Embryonic facial prominence (tissue), 1 donor: Measurements from ENCODE around the gene ATRAID.
"Not testable (repeated sequence)": the region's sequence is repeated elsewhere in the genome, so short reads cannot be mapped to it uniquely, and the experiment has no call there.

ENCODE experiments used
- DNase-seq: peaks from one replicate; pipeline ENCODE4 v3.0.0-alpha.2; 2016; ENCODE audit errors: extremely low spot score

ATRAID gene

GRCh38 chr2:27211943-27212625, at the start of gene ATRAID, which contains the start of gene SLC5A6:
ATRAID (plus strand) TSS chr2:27212041; CDS start chr2:27212369, 328 bp downstream.
SLC5A6 (minus strand) TSS chr2:27212268; CDS start chr2:27207650, 4,618 bp downstream.
- DNase-seq = peak; percentile 81

- DNase-seq = no peak
Measured at GRCh38 chr2:27162151-27163121, 49.4 kb upstream of the ATRAID start.

- no peak for DNase-seq
Measured at GRCh38 chr2:27164960-27165763, 46.7 kb upstream of the ATRAID start.

GRCh38 chr2:27170581-27171337, 41.1 kb upstream of the ATRAID start:
- DNase-seq = no peak

GRCh38 chr2:27171351-27171848, 40.4 kb upstream of the ATRAID start:
- DNase-seq = no peak

- DNase-seq = no peak
Measured at GRCh38 chr2:27174638-27175037, 37.2 kb upstream of the ATRAID start.

- no peak for DNase-seq
Measured at GRCh38 chr2:27175330-27175729, 36.5 kb upstream of the ATRAID start.

- not testable (repeated sequence) for DNase-seq
Measured at GRCh38 chr2:27175781-27176180, 36.1 kb upstream of the ATRAID start.

- DNase-seq = no peak
Measured at GRCh38 chr2:27177441-27178351, 34.1 kb upstream of the ATRAID start.

GRCh38 chr2:27178469-27178868, 33.4 kb upstream of the ATRAID start:
- DNase-seq = no peak

- DNase-seq = no peak
Measured at GRCh38 chr2:27179344-27180000, 32.4 kb upstream of the ATRAID start.

GRCh38 chr2:27182346-27182745, 29.5 kb upstream of the ATRAID start:
- DNase-seq = no peak

GRCh38 chr2:27184115-27184514, 27.7 kb upstream of the ATRAID start:
- no peak for DNase-seq

- DNase-seq = no peak
Measured at GRCh38 chr2:27185331-27186026, 26.4 kb upstream of the ATRAID start.

GRCh38 chr2:27186613-27187345, 25.1 kb upstream of the ATRAID start:
- no peak for DNase-seq

GRCh38 chr2:27189989-27190388, 21.9 kb upstream of the ATRAID start:
- DNase-seq = no peak

- DNase-seq = no peak
Measured at GRCh38 chr2:27191070-27191829, 20.6 kb upstream of the ATRAID start.
